Kidney (tissue), 14 donors: ENCODE measurements around the gene GPR22. TPM values are rescaled to one million over a fixed set of nuclear protein-coding genes. Genes with fewer than 3 reads are reported as not detected.

Experiments used
- DNase-seq, 5 donors: peaks; one replicate each; pipeline ENCODE4 v3.0.0-alpha.2; 2013 to 2020
- FAIRE-seq: peaks from 2 replicates; lab custom pipeline; 2012; peaks lifted over from hg19 to GRCh38; lab: Jason Lieb, UNC
- H3K27ac ChIP-seq, 2 donors: one replicate each; pipeline ENCODE4 v1.7.0; 2013; ENCODE audit warnings: low read depth in 2 of 2, low read length in 2 of 2, inconsistent platforms in 1 of 2
- H3K27me3 ChIP-seq: one replicate; pipeline ENCODE4 v1.7.1; 2013; ENCODE audit warnings: low read length, inconsistent platforms; ENCODE audit not compliant: control insufficient read depth, insufficient read depth
- H3K36me3 ChIP-seq, 3 donors: one replicate each; pipeline versions ENCODE4 v1.7.0 to v1.7.1; 2013; ENCODE audit warnings: low read length in 3 of 3, control low read depth in 1 of 3, inconsistent platforms in 1 of 3; ENCODE audit not compliant: insufficient read depth in 3 of 3, control insufficient read depth in 2 of 3
- H3K4me1 ChIP-seq, 3 donors: one replicate each; pipeline versions ENCODE4 v1.7.0 to v1.7.1; 2013; ENCODE audit warnings: low read length in 3 of 3, inconsistent platforms in 1 of 3, low read depth in 1 of 3; ENCODE audit not compliant: control insufficient read depth in 2 of 3, insufficient read depth in 2 of 3
- H3K4me3 ChIP-seq, 3 donors: one replicate each; pipeline versions ENCODE4 v1.7.0 to v1.8.1; 2013; ENCODE audit warnings: low read length in 3 of 3, control low read depth in 1 of 3, inconsistent platforms in 1 of 3
- H3K9ac ChIP-seq, 3 donors: one replicate each; pipeline versions ENCODE4 v1.7.0 to v1.7.1; 2013; ENCODE audit warnings: low read length in 3 of 3, control low read depth in 1 of 3, inconsistent platforms in 1 of 3
- H3K9me3 ChIP-seq, 3 donors: one replicate each; pipeline versions ENCODE4 v1.7.0 to v1.7.1; 2013; ENCODE audit warnings: low read length in 3 of 3, control low read depth in 1 of 3, inconsistent platforms in 1 of 3; ENCODE audit not compliant: control insufficient read depth in 2 of 3, insufficient read depth in 1 of 3
- CTCF ChIP-seq: IDR thresholded peaks from 3 replicates; pipeline ENCODE4 v1.5.1; 2012; ENCODE audit warnings: mild to moderate bottlenecking, moderate library complexity, borderline replicate concordance; ENCODE audit not compliant: insufficient read depth; ENCODE audit errors: extremely low read depth
- intact Hi-C: fragments of 100-400 bp; cut with DNase I; formaldehyde crosslinking; loops from one replicate; pipeline ENCODE4 v1.11.1; 2022
- polyA plus RNA-seq: library from polyadenylated mRNA; stranded (reverse); fragments of 350-450 nt; fragmentation: Illumina TruSeq; extraction: RNeasy Lipid Tissue Mini Kit (QIAGEN cat#74804); gene quantifications from one replicate; pipeline ENCODE4 v1.2.3, GENCODE V29; 2014; ENCODE audit warnings: low read depth, low replicate concordance; ENCODE audit not compliant: insufficient read depth
- total RNA-seq: library from RNA; stranded (reverse); fragmentation: NEBNext Ultra II Directional; extraction: Animal tissue kit (Norgen Biotek cat#: 25700); gene quantifications from one replicate; pipeline ENCODE4 v1.2.1, GENCODE V29; 2021
- donor health status: control.
- donor health status: control.
- donor health status: control.
- donor health status: control.
- donor health status: control.
- donor health status: DM: yes; HTN: yes; CAD: no.
- donor health status: Normal renal cell carcinoma (clear cell type).

GPR22 gene
- total and polyA plus RNA-seq, 2 donors from 2014 or later: not detected

- no peak for TF ChIP-seq CTCF
- Histone ChIP-seq H3K9ac (no peak overlapping the region), H3K4me1 (no peaks in the 10 kb centered on the region), H3K4me3 (no peak overlapping the region), H3K27me3 (no peaks in the 10 kb centered on the region), H3K9me3 (no peaks in the 10 kb centered on the region), H3K36me3 (no peaks in the 10 kb centered on the region), H3K27ac (no peak overlapping the region)
- intact Hi-C loops: no loop called here
- no peak for DNase-seq
- no peak for FAIRE-seq
Measured at GRCh38 chr7:107441581-107442422, 28.1 kb upstream of the GPR22 start.

GRCh38 chr7:107442678-107443077, 27.2 kb upstream of the GPR22 start:
- no peaks in the 10 kb centered on the region for H3K4me1 ChIP-seq
- no peak for FAIRE-seq

GRCh38 chr7:107446531-107446930, 23.3 kb upstream of the GPR22 start:
- no peak for FAIRE-seq
- H3K9me3 ChIP-seq: no peaks in the 10 kb centered on the region
- intact Hi-C loops: no loop called here

More at GRCh38 chr7:107442678-107443077, 27.2 kb upstream of the GPR22 start:
- no peak overlapping the region for H3K4me3 ChIP-seq
- no peak for DNase-seq
- no peak for TF ChIP-seq CTCF
- intact Hi-C loops: no loop called here
- H3K27ac ChIP-seq: no peak overlapping the region
- H3K9ac ChIP-seq: no peak overlapping the region
- no peaks in the 10 kb centered on the region for H3K9me3 ChIP-seq
- no peaks in the 10 kb centered on the region for H3K36me3 ChIP-seq
- H3K27me3 ChIP-seq: no peaks in the 10 kb centered on the region

More at GRCh38 chr7:107446531-107446930, 23.3 kb upstream of the GPR22 start:
- Histone ChIP-seq H3K36me3 (no peaks in the 10 kb centered on the region), H3K4me3 (no peak overlapping the region), H3K9ac (no peak overlapping the region), H3K27me3 (no peaks in the 10 kb centered on the region), H3K4me1 (no peaks in the 10 kb centered on the region), H3K27ac (no peak overlapping the region)
- TF ChIP-seq CTCF: no peak
- DNase-seq: no peak
